ENCODE measurements around the gene ANGEL2. TPM values are rescaled to one million over a fixed set of nuclear protein-coding genes. Genes with fewer than 3 reads are reported as not detected.
"Not testable (repeated sequence)": the region's sequence is repeated elsewhere in the genome, so short reads cannot be mapped to it uniquely, and the experiment has no call there.

The ANGEL2 gene
- total RNA-seq, 1 experiment from 2014 or later: 27.0 TPM

GRCh38 chr1:213008564-213008963, 7.1 kb downstream of the ANGEL2 start:
- no peak overlapping the region for H3K4me3 ChIP-seq (ENCODE audit: low read length)
- H3K9me3 ChIP-seq (ENCODE audit: low read length): no peaks in the 10 kb centered on the region
- no peaks in the 10 kb centered on the region for H3F3A ChIP-seq (ENCODE audit: low read length, unreplicated experiment)
- H2AFZ ChIP-seq (ENCODE audit: low read length): no peak overlapping the region
- DNase-seq (no peak), ATAC-seq (no peak)
- no TSS peak for BruUV-seq (replicated peaks)
- no peaks in the 10 kb centered on the region for H3K27me3 ChIP-seq (ENCODE audit: low read length)
- H3K79me2 ChIP-seq (ENCODE audit: low read length): peaks cover 32% of the 10 kb centered on the region
- H4K20me1 ChIP-seq (ENCODE audit: low read length): no peaks in the 10 kb centered on the region
- intact Hi-C loops (cut with micrococcal nuclease): no loop called here
- POLR2A ChIA-PET (ENCODE audit: unreplicated experiment): no interaction called here
- CTCF ChIA-PET: no interaction called here
- H3K36me3 ChIP-seq (ENCODE audit: low read depth, low read length): peaks cover 33% of the 10 kb centered on the region
- no peak overlapping the region for H3K4me2 ChIP-seq (ENCODE audit: low read length)
- no peak for TF ChIP-seq CTCF (conservative IDR thresholded peaks at IDR 0.05; ENCODE audit: low read depth, low read length)
- no peak for TF ChIP-seq EZH2 (IDR thresholded peaks at IDR 0.05; ENCODE audit: low read length, unreplicated experiment)
- no peak for TF ChIP-seq EZH2phosphoT487 (IDR thresholded peaks at IDR 0.05; ENCODE audit: borderline replicate concordance, low read length)
- 0 out of 2 replicates have a peak, but pooled peaks cover 1% of the 10 kb centered on the region for H3K4me1 ChIP-seq (ENCODE audit: insufficient read depth, low read length)
- H3K9me2 ChIP-seq (replicated peaks; ENCODE audit: low read length): no peaks in the 10 kb centered on the region
- H3K9ac ChIP-seq (ENCODE audit: low read length): no peak overlapping the region
- H3K27ac ChIP-seq (ENCODE audit: low read length): no peak overlapping the region

- Histone ChIP-seq H2AFZ (ENCODE audit: low read length) (no peak overlapping the region), H3K9me3 (ENCODE audit: low read length) (no peaks in the 10 kb centered on the region), H3K4me2 (ENCODE audit: low read length) (no peak overlapping the region), H3F3A (ENCODE audit: low read length, unreplicated experiment) (no peaks in the 10 kb centered on the region), H3K79me2 (ENCODE audit: low read length) (no peaks in the 10 kb centered on the region), H3K9me2 (replicated peaks; ENCODE audit: low read length) (no peaks in the 10 kb centered on the region), H4K20me1 (ENCODE audit: low read length) (no peaks in the 10 kb centered on the region), H3K27me3 (ENCODE audit: low read length) (no peaks in the 10 kb centered on the region), H3K9ac (ENCODE audit: low read length) (no peak overlapping the region), H3K4me1 (ENCODE audit: insufficient read depth, low read length) (no peaks in the 10 kb centered on the region), H3K27ac (ENCODE audit: low read length) (no peak overlapping the region), H3K4me3 (ENCODE audit: low read length) (no peak overlapping the region), H3K36me3 (ENCODE audit: low read depth, low read length) (peaks cover 40% of the 10 kb centered on the region)
- BruUV-seq (replicated peaks): no TSS peak
- intact Hi-C loops (cut with micrococcal nuclease): no loop called here
- no peak for TF ChIP-seq CTCF (conservative IDR thresholded peaks at IDR 0.05; ENCODE audit: low read depth, low read length)
- TF ChIP-seq EZH2phosphoT487 (IDR thresholded peaks at IDR 0.05; ENCODE audit: borderline replicate concordance, low read length): no peak
- TF ChIP-seq EZH2 (IDR thresholded peaks at IDR 0.05; ENCODE audit: low read length, unreplicated experiment): no peak
- no peak for DNase-seq
- ChIA-PET POLR2A (ENCODE audit: unreplicated experiment) (no interaction called here), CTCF (no interaction called here)
- no peak for ATAC-seq
Measured at GRCh38 chr1:213003256-213003655, 12.4 kb downstream of the ANGEL2 start.

GRCh38 chr1:212994926-212995325, 20.7 kb downstream of the ANGEL2 start:
- ATAC-seq (no peak), DNase-seq (no peak)
- CTCF ChIA-PET: interaction anchor here (0.7 kb wide), 1 partner anchor 33 kb away, joined by 3 read pairs; no protein-coding TSS in a partner anchor
- Histone ChIP-seq H2AFZ (ENCODE audit: low read length) (no peak overlapping the region), H4K20me1 (ENCODE audit: low read length) (no peaks in the 10 kb centered on the region), H3K27ac (ENCODE audit: low read length) (no peak overlapping the region), H3K4me3 (ENCODE audit: low read length) (no peak overlapping the region), H3K9ac (ENCODE audit: low read length) (no peak overlapping the region), H3K4me2 (ENCODE audit: low read length) (no peak overlapping the region), H3K79me2 (ENCODE audit: low read length) (no peaks in the 10 kb centered on the region), H3K9me2 (replicated peaks; ENCODE audit: low read length) (no peaks in the 10 kb centered on the region), H3K4me1 (ENCODE audit: insufficient read depth, low read length) (no peaks in the 10 kb centered on the region), H3K36me3 (ENCODE audit: low read depth, low read length) (peaks cover 26% of the 10 kb centered on the region), H3K27me3 (ENCODE audit: low read length) (no peaks in the 10 kb centered on the region), H3F3A (ENCODE audit: low read length, unreplicated experiment) (no peaks in the 10 kb centered on the region), H3K9me3 (ENCODE audit: low read length) (no peaks in the 10 kb centered on the region)
- TF ChIP-seq EZH2phosphoT487 (IDR thresholded peaks at IDR 0.05; ENCODE audit: borderline replicate concordance, low read length) (no peak), EZH2 (IDR thresholded peaks at IDR 0.05; ENCODE audit: low read length, unreplicated experiment) (no peak), CTCF (conservative IDR thresholded peaks at IDR 0.05; ENCODE audit: low read depth, low read length) (no peak)
- POLR2A ChIA-PET (ENCODE audit: unreplicated experiment): no interaction called here
- BruUV-seq (replicated peaks): no TSS peak
- intact Hi-C loops (cut with micrococcal nuclease): loop anchor here (1.0 to 10.0 kb wide), 7 partner anchors 75 to 520 kb away; partner anchors contain the start of genes NSL1 and TATDN3

GRCh38 chr1:212993960-212994359, 21.7 kb downstream of the ANGEL2 start:
- intact Hi-C loops (cut with micrococcal nuclease): loop anchor here (2.0 to 10.0 kb wide), 3 partner anchors 177 to 519 kb away; no protein-coding TSS in a partner anchor
- H3K9me2 ChIP-seq (replicated peaks; ENCODE audit: low read length); H3F3A ChIP-seq (ENCODE audit: low read length, unreplicated experiment); DNase-seq; H3K27me3 ChIP-seq (ENCODE audit: low read length); H4K20me1 ChIP-seq (ENCODE audit: low read length); H3K4me2 ChIP-seq (ENCODE audit: low read length); H3K27ac ChIP-seq (ENCODE audit: low read length); H3K9ac ChIP-seq (ENCODE audit: low read length); H2AFZ ChIP-seq (ENCODE audit: low read length); H3K9me3 ChIP-seq (ENCODE audit: low read length); POLR2A ChIA-PET (ENCODE audit: unreplicated experiment); H3K4me3 ChIP-seq (ENCODE audit: low read length); BruUV-seq (replicated peaks); H3K4me1 ChIP-seq (ENCODE audit: insufficient read depth, low read length); H3K79me2 ChIP-seq (ENCODE audit: low read length); ATAC-seq; CTCF ChIA-PET: not testable (repeated sequence)
- H3K36me3 ChIP-seq (ENCODE audit: low read depth, low read length): peaks cover 21% of the 10 kb centered on the region
